ENCODE results near the gene NCKAP5.

NCKAP5 gene

GRCh38 chr2:132640116-132640515, 928.1 kb downstream of the NCKAP5 start:
- no peak for DNase-seq

GRCh38 chr2:132638313-132639040, 929.8 kb downstream of the NCKAP5 start:
- no peak for DNase-seq

DNA sequence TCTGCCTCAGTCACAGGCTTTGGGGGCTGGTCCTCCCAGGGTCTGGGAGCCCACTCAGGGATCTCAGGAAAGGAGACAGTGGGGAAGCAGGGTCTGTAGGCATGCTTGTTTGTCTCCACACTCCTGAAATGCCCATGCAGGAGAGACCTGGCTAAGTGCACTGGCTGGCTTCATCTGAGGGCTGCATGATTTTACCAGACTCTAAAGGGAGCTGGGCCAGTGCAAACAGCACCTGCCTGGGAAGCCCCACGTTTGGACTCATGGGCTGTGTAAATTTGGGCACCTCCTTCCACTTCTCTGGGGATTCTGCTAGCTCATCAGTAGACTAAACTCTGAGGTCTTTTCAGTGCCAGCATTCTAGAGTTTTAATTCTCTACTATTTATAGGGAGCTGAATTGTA, 931.9 kb downstream of the NCKAP5 start:
- DNase-seq = no peak

DNA sequence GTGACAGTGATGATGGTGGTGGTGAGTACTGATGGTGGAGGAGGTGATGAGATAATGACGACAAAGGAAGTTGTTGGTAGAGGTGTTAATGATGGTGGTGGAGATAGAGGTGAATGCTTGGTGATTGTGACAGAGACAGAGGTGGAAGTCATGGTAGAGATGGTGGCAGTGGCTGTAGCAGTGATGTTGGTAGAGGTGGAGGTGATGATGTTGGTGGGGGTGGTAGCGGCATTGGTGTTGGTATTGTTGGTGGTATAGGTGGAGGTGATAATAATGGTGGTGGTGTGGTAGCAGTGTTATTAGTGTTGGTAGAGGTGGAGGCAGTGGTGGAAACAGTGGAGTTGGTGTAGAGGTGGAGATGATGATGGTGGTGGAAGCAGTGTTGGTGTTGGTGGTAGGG, 934.6 kb downstream of the NCKAP5 start:
- DNase-seq = no peak

DNA sequence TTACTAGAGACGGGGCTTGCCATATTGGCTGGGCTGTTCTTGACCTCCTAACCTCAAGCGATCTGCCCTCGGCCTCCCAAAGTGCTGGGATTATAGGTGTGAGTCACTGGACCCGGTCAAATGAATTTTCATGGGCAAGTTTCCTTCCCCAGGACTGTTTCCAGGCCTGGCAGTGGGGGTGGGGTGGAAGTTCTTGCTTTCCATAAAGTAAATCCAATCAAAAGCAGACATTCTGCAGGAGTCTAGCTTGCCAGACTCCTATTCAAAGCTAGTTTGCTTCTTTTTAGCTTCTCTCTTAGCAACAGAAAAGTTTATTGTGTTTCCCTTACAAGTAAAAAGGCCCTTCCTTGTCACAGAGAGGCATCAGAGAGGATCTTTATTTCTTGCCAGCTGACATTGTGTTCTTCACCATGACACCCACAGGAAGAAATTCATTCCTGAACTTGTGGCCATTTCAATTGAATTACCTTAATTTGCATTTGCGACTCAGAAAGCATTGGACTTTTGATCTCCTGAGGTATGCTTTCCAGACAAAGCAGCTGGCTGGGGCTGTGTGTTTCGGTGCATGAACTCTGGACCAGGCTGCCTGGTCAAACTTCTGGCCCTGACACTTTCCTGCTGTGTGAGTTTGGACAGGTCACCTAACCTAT, 936.1 kb downstream of the NCKAP5 start:
- no peak for DNase-seq

DNA sequence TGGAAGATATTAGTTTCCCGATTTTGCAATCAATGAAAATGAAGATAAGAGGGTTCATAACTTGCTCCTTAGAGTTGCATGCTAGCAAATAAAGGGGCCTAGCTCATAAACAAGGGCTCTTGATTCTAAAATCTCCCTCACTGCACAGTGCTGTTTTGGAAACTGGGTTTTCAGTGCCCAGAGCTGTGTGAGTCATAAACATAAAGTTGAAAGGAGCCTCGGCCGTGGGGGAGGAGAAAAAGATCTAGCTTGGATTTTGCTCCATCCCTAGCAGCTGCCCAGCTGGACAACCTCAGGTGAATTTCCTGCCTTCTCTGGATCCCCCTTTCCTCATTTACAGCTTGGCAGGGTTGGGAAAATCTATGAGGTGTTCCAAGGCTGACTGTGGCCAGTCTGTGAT, 940.7 kb downstream of the NCKAP5 start:
- DNase-seq = no peak

DNA sequence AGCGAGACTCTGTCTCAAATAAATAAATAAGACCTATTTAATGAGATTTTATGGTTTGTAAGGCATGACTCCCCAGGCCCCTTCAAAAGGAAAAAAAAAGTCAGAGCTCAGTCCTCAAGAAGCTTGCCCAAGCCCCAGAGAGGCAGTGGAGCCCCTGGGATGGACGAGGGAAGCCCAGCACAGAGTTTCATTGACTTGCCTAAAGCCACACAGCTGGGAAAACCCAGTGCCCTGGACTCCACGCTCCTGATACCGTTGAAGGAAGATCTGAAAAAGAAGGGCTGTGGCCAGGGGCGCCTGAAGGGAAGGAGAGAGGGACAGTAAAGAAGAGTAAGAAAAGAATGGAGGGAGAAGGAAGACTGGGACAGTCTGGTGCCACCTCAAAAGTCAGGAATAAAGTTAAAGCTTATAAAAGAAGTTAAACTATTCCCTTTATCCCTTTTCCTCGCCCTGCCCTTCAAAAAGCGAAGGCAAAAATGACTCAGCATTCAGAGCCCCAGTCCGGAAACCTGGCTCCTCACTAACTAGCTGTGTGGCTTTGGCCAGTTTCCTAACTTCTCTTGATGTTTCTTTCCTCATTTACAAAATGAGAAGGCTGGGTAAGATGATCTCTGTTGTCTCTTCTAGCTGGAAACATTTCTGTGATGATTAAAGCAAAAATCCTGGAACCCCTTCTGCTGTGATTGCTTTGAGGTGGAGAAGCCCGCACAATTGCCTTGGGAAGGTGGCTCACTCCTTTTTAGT, 945.0 kb downstream of the NCKAP5 start:
- DNase-seq = no peak
